Mammary epithelial cell (primary cell): ENCODE measurements around the gene UGT1A5.

Experiments
- EZH2 ChIP-seq: IDR thresholded peaks from 2 replicates; pipeline ENCODE4 v1.6.1; 2012; ENCODE audit warnings: low read length, inconsistent platforms, borderline replicate concordance
- TF ChIP-seq, protein P1 (sequence below), 2 donors: IDR thresholded peaks in 1 of 2; conservative IDR thresholded peaks in 1 of 2; 2 replicates each; pipeline ENCODE4 v1.5.1; 2011 to 2012; ENCODE audit warnings: inconsistent platforms in 2 of 2, low read length in 2 of 2, mild to moderate bottlenecking in 2 of 2, control low read depth in 1 of 2, low read depth in 1 of 2; ENCODE audit not compliant: insufficient read depth in 1 of 2; ENCODE audit errors: extremely low read depth in 1 of 2

DNA sequence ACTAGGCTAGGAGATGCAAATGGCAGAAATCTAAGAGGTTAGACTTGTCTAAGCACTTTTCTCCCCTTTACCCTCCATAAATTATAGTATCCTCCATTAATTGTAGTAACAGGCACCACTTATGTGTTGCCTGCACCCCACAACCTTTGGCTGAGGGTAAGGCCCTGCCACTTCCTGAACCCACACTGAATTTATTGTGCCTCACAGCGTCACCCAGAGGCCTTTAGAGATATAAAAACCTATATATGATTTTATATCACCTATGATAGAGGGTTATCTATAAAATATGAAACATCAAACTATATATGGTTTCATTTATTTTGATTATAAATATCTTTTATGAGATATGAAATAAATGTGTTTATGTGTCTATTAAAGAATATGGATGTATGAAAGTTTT, 38.4 kb upstream of the UGT1A5 start:
- TF ChIP-seq EZH2, result no peak
- TF ChIP-seq, protein P1, sequence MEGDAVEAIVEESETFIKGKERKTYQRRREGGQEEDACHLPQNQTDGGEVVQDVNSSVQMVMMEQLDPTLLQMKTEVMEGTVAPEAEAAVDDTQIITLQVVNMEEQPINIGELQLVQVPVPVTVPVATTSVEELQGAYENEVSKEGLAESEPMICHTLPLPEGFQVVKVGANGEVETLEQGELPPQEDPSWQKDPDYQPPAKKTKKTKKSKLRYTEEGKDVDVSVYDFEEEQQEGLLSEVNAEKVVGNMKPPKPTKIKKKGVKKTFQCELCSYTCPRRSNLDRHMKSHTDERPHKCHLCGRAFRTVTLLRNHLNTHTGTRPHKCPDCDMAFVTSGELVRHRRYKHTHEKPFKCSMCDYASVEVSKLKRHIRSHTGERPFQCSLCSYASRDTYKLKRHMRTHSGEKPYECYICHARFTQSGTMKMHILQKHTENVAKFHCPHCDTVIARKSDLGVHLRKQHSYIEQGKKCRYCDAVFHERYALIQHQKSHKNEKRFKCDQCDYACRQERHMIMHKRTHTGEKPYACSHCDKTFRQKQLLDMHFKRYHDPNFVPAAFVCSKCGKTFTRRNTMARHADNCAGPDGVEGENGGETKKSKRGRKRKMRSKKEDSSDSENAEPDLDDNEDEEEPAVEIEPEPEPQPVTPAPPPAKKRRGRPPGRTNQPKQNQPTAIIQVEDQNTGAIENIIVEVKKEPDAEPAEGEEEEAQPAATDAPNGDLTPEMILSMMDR (conservative IDR thresholded peaks at IDR 0.05 in 1 of 2, IDR thresholded peaks at IDR 0.05 in 1 of 2; ENCODE audit: extremely low read depth in 1 of 2, insufficient read depth in 1 of 2, low read depth in 1 of 2, low read length in 2 of 2), result no peak
